Measurements from ENCODE around the gene CBR1.

Gene CBR1

DNA sequence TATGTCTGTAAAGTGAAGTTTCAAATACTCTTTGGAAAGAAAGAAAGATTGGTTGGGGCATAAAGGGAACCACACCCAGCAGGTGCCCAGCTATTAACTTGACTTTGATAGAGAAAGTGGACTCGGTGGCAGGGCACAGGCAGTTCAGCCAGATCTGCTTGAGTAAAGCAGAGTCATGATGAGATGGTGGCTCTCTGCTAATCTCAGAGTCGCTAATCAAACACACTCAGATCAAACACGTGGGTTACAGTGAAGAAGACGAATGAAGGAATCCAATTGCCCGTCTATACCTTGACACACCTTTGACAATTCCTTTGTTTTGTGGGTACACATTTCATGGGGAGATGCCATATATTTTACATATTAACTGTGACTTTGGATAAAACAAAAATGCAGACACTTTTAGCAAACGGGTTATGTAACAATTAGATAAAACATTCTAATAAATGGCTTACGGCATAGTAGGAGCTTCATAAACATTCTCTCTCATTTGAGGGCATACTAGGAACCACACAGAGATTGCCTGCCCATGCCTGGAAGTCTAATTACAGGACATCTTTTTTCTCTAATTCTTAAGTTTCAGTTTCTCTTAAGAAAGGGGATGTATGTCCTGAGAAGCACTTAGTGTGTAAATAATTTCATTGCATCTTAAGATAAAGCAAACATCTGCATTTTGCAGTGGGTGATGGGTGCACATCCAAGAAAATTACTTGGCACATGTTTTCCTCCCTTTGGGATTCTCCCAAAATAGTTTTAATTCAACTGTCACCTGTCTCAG, 7.2 kb downstream of the CBR1 start:
- no peak for DNase-seq (ENCODE audit: extremely low spot score)
- CTCF ChIA-PET, result no interaction called here
- no peak for TF ChIP-seq FOXM1 (IDR thresholded peaks at IDR 0.05; ENCODE audit: borderline replicate concordance)
- no peak for TF ChIP-seq ELF4 (IDR thresholded peaks at IDR 0.05)
- no peak for TF ChIP-seq SP1 (IDR thresholded peaks at IDR 0.05)
- TF ChIP-seq ZNF384 (IDR thresholded peaks at IDR 0.05), result no peak
- POLR2A ChIA-PET, result interaction anchor here (0.7 to 1.0 kb wide), 2 partner anchors 17 to 25 kb away, joined by 3 read pairs; no protein-coding TSS in a partner anchor

DNA sequence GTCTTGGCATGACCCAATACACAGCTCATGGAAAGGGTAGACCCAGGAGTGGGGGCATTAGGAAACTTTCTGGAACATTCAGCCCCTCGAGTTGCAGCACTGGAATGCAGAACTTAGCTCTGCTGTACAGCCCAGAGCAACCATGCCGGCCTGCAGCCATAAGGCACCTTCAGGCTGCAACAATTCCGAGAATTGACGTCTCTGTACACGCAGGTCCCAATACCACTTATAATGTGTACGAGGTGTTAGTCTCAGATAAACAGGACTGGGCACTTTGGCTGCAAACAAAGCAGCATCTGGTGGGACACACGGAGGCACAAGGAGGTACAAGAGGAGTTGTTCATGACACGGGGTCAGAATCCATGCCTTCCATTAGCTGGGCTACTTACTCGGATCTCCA, 7.9 kb downstream of the CBR1 start:
- no peak for TF ChIP-seq FOXK2 (IDR thresholded peaks at IDR 0.05)
- no peak for DNase-seq (ENCODE audit: extremely low spot score)
- ChIA-PET CTCF (no interaction called here), POLR2A (interaction anchor here (1.9 kb wide), 1 partner anchor 8 kb away, joined by 8 read pairs; the partner anchor contains the start of gene CBR1)

DNA sequence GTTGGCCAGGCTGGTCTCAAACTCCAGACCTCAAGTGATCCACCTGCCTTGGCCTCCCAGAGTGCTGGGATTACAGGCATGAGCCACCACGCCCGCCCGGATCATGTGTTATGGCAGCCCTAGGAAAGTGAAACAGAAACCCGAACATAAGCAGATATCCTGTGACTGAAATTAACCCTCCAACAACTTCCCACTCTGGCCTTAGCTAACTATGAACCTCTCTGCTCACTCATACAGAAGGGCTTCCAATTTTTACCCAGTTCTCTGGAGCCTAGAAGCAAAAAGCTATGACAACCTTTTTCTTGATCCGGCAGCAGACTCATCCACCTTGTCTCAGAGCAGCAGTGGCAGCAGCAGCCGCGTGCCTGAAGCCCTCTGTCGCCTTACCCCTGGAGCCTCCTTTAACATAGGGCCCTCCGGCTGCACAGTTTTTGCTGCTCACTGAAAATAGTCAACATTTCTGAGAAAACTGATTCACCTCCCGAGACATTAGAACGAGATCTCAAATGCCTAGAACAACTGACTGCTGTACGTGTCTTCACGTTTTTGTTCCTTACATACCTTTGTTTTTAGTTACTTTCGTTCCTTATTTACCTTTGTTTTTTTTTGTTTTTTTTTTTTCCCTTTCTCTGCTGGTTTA, 9.3 kb downstream of the CBR1 start:
- TF ChIP-seq ZNF384 (IDR thresholded peaks at IDR 0.05) (no peak), SP1 (IDR thresholded peaks at IDR 0.05) (no peak), FOXK2 (IDR thresholded peaks at IDR 0.05) (no peak), L3MBTL2 (conservative IDR thresholded peaks at IDR 0.05) (no peak), LEF1 (IDR thresholded peaks at IDR 0.05; ENCODE audit: borderline replicate concordance) (no peak), FOXM1 (IDR thresholded peaks at IDR 0.05; ENCODE audit: borderline replicate concordance) (no peak)
- ChIA-PET CTCF (interaction anchor here (1.2 kb wide), 1 partner anchor 46 kb away, joined by 4 read pairs; no protein-coding TSS in a partner anchor), POLR2A (interaction anchor here (1.9 kb wide), 1 partner anchor 9 kb away, joined by 8 read pairs; the partner anchor contains the start of gene CBR1)
- no peak for DNase-seq (ENCODE audit: extremely low spot score)

DNA sequence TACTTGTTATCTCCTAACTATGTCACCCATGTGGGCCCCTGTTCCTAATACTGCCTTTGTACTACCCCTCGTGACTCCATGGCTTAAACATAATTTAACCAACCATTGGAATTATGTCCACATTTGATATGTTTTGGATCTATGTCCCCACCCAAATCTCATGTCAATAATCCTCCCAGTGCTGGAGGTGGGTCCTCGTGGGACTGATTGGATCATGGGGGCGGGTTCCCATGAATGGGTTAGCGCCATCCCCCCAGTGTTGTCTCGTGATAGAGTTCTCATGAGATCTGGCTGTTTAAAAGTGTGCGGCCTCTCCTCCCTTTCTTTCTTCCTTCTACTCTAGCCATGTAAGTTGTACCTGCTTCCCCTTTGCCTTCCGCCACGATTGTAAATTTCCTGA, 9.8 kb downstream of the CBR1 start:
- POLR2A ChIA-PET, result interaction anchor here (1.9 kb wide), 1 partner anchor 10 kb away, joined by 8 read pairs; the partner anchor contains the start of gene CBR1
- CTCF ChIA-PET, result no interaction called here
- DNase-seq (ENCODE audit: extremely low spot score), result no peak
- no peak for TF ChIP-seq ZNF384 (IDR thresholded peaks at IDR 0.05)

DNA sequence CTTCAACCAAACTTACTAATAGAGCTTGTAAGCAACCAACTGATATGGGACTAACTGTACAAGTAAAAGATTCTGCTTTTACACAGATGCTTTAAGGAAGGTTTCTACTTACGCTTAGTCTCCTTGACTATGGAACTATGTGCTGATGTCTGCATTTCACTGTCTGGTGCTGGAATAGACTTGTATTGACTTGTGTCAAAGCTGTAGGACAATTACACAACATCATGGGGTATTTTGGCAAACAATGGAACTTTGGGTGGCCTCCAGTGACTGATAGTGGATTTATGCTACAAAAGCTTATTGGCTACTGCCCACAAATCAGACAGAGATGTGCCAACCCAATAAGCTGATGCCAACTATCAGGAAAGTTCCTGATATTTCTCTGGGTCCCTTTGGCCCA, 10.6 kb downstream of the CBR1 start:
- no peak for TF ChIP-seq SP1 (IDR thresholded peaks at IDR 0.05)
- TF ChIP-seq, protein P1, sequence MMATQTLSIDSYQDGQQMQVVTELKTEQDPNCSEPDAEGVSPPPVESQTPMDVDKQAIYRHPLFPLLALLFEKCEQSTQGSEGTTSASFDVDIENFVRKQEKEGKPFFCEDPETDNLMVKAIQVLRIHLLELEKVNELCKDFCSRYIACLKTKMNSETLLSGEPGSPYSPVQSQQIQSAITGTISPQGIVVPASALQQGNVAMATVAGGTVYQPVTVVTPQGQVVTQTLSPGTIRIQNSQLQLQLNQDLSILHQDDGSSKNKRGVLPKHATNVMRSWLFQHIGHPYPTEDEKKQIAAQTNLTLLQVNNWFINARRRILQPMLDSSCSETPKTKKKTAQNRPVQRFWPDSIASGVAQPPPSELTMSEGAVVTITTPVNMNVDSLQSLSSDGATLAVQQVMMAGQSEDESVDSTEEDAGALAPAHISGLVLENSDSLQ (IDR thresholded peaks at IDR 0.05), result no peak
- TF ChIP-seq FOXK2 (IDR thresholded peaks at IDR 0.05), result no peak
- TF ChIP-seq SUZ12 (IDR thresholded peaks at IDR 0.05), result no peak
- TF ChIP-seq BHLHE40 (IDR thresholded peaks at IDR 0.05; ENCODE audit: borderline replicate concordance), result no peak
- TF ChIP-seq ELF4 (IDR thresholded peaks at IDR 0.05), result no peak
- TF ChIP-seq FOXA1 (IDR thresholded peaks at IDR 0.05), result no peak
- no peak for TF ChIP-seq ZNF384 (IDR thresholded peaks at IDR 0.05)
- TF ChIP-seq L3MBTL2 (conservative IDR thresholded peaks at IDR 0.05), result no peak
- no peak for TF ChIP-seq TARDBP (IDR thresholded peaks at IDR 0.05)
- no peak for TF ChIP-seq NFRKB (IDR thresholded peaks at IDR 0.05)
- no peak for TF ChIP-seq HDGF (IDR thresholded peaks at IDR 0.05; ENCODE audit: borderline replicate concordance)
- no peak for TF ChIP-seq LEF1 (IDR thresholded peaks at IDR 0.05; ENCODE audit: borderline replicate concordance)
- TF ChIP-seq ARNT (IDR thresholded peaks at IDR 0.05), result no peak
- no peak for TF ChIP-seq CTBP1 (IDR thresholded peaks at IDR 0.05; ENCODE audit: borderline replicate concordance)
- TF ChIP-seq FOXM1 (IDR thresholded peaks at IDR 0.05; ENCODE audit: borderline replicate concordance), result no peak
- ChIA-PET POLR2A (no interaction called here), CTCF (no interaction called here)
- DNase-seq (ENCODE audit: extremely low spot score), result no peak

DNA sequence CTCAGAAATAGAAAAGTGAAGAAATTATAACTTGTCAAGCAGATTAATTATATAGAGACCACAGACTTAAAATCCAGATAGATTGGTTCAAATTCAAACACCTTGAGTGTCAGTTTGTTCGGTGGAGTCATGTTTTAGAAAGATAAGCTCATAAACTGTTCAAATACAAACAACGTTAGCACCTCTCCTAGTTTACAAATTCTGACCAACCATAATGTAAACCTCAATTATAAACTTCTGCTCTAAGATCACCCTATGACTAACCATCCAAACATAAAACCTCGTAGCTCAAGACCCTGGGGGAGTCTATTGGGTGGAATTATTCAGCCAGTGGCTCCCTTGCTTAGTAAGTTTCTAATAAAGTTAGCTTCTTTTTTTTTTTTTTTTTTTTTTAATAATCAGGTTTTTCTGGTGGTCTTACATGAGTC, 12.4 kb downstream of the CBR1 start:
- ChIA-PET POLR2A (no interaction called here), CTCF (no interaction called here)
- no peak for TF ChIP-seq LEF1 (IDR thresholded peaks at IDR 0.05; ENCODE audit: borderline replicate concordance)
- TF ChIP-seq FOXK2 (IDR thresholded peaks at IDR 0.05), result no peak
- no peak for TF ChIP-seq BHLHE40 (IDR thresholded peaks at IDR 0.05; ENCODE audit: borderline replicate concordance)
- TF ChIP-seq FOXM1 (IDR thresholded peaks at IDR 0.05; ENCODE audit: borderline replicate concordance), result no peak
- no peak for TF ChIP-seq SUZ12 (IDR thresholded peaks at IDR 0.05)
- TF ChIP-seq CTBP1 (IDR thresholded peaks at IDR 0.05; ENCODE audit: borderline replicate concordance), result no peak
- no peak for TF ChIP-seq ARNT (IDR thresholded peaks at IDR 0.05)
- TF ChIP-seq ELF4 (IDR thresholded peaks at IDR 0.05), result no peak
- no peak for TF ChIP-seq L3MBTL2 (conservative IDR thresholded peaks at IDR 0.05)
- TF ChIP-seq TARDBP (IDR thresholded peaks at IDR 0.05), result no peak
- no peak for TF ChIP-seq NFRKB (IDR thresholded peaks at IDR 0.05)
- TF ChIP-seq HDGF (IDR thresholded peaks at IDR 0.05; ENCODE audit: borderline replicate concordance), result no peak
- no peak for DNase-seq (ENCODE audit: extremely low spot score)

DNA sequence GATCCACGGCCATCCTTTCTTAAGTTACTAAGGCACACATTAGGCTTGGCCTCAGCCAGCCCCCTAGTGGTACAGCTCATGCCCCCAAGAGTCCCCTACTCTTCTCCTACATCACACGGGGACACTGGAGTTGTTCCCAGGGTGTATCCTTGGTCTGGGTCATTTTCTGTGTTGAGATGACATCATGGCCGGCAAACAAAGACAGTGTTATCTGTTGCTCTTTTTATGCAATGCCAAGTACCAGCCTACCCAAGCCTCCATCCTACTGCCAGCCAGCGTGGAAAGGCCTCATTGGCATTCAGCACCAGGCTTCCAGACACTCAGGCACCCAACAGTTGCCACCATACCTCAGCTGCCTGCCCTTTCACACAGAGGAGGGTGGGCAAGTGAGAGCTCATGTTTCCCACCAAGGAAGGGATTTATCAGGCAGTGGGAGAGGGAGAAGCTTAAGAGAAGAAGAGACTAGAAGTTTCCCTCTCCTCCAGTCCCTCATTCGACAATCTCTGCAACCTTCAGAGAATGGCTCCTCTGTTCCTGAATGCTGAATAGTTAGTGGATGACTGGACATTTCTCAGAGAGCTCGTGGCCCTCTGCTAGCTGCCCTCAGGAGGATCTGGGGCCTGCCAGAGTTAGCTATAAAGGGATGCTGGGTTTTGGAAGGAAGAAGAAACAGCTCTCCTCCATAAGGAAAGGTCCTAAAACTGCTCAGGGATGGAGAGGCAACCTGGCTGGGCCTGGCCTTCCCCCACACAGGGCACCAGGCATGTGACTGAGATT, 17.7 kb downstream of the CBR1 start:
- no peak for DNase-seq (ENCODE audit: extremely low spot score)
- TF ChIP-seq TARDBP (IDR thresholded peaks at IDR 0.05), result no peak
- TF ChIP-seq ARNT (IDR thresholded peaks at IDR 0.05), result no peak
- TF ChIP-seq ZNF384 (IDR thresholded peaks at IDR 0.05), result no peak
- no peak for TF ChIP-seq FOXM1 (IDR thresholded peaks at IDR 0.05; ENCODE audit: borderline replicate concordance)
- no peak for TF ChIP-seq FOXK2 (IDR thresholded peaks at IDR 0.05)
- TF ChIP-seq NFRKB (IDR thresholded peaks at IDR 0.05), result no peak
- TF ChIP-seq, protein P1 (IDR thresholded peaks at IDR 0.05), result no peak
- no peak for TF ChIP-seq ELF4 (IDR thresholded peaks at IDR 0.05)
- TF ChIP-seq L3MBTL2 (conservative IDR thresholded peaks at IDR 0.05), result no peak
- TF ChIP-seq FOXA1 (IDR thresholded peaks at IDR 0.05), result no peak
- no peak for TF ChIP-seq LEF1 (IDR thresholded peaks at IDR 0.05; ENCODE audit: borderline replicate concordance)
- TF ChIP-seq SUZ12 (IDR thresholded peaks at IDR 0.05), result no peak
- no peak for TF ChIP-seq HDGF (IDR thresholded peaks at IDR 0.05; ENCODE audit: borderline replicate concordance)
- no peak for TF ChIP-seq SP1 (IDR thresholded peaks at IDR 0.05)
- TF ChIP-seq CTBP1 (IDR thresholded peaks at IDR 0.05; ENCODE audit: borderline replicate concordance), result no peak
- TF ChIP-seq BHLHE40 (IDR thresholded peaks at IDR 0.05; ENCODE audit: borderline replicate concordance), result no peak
- POLR2A ChIA-PET, result interaction anchor here (0.9 to 1.5 kb wide), 2 partner anchors 16 to 27 kb away, joined by 3 to 6 read pairs; partner anchors contain the start of gene SETD4
- CTCF ChIA-PET, result interaction anchor here (0.5 to 1.5 kb wide), 3 partner anchors 14 to 994 kb away, joined by 3 to 4 read pairs (median 4); no protein-coding TSS in a partner anchor
